ENCODE measurements around the gene IL17REL. TPM values are rescaled to one million over a fixed set of nuclear protein-coding genes. Genes with fewer than 3 reads are reported as not detected.

IL17REL gene
- polyA plus RNA-seq, 1 experiment = not detected

DNA sequence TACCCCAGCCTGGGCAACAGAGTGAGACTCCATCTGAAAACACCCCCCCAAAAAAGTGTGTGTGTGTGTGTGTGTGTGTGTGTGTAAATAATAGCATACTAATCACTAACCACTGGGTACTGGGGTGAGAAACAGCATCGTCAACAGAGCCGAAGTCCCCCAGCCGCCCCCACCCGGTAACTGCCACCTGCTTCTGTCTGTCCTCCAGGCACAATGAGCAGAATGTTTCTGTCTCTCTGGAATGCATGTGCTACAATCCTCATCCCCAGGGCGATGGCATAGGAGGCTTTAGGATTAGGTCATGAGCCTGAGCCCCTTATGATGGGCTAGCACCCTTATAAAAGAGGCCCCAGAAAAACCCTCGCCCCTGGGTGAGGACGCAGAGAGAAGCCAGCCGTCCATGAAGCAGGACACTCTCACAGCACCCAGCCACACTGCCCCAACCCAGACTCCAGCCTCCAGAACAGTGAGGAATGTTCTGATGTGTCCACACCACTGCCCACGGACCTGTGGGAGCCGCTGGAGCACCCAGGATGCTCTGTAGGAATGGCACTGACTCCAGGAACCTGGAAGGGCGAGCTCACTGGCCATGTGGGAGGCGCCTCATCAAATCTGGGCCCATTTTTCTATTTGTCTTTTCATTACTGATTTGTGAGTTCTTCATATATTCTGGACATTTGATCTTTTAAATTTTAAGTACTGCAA lies 35.6 kb upstream of the IL17REL start:
- ChIA-PET CTCF (no interaction called here), POLR2A (no interaction called here)
- TF ChIP-seq, protein P1, sequence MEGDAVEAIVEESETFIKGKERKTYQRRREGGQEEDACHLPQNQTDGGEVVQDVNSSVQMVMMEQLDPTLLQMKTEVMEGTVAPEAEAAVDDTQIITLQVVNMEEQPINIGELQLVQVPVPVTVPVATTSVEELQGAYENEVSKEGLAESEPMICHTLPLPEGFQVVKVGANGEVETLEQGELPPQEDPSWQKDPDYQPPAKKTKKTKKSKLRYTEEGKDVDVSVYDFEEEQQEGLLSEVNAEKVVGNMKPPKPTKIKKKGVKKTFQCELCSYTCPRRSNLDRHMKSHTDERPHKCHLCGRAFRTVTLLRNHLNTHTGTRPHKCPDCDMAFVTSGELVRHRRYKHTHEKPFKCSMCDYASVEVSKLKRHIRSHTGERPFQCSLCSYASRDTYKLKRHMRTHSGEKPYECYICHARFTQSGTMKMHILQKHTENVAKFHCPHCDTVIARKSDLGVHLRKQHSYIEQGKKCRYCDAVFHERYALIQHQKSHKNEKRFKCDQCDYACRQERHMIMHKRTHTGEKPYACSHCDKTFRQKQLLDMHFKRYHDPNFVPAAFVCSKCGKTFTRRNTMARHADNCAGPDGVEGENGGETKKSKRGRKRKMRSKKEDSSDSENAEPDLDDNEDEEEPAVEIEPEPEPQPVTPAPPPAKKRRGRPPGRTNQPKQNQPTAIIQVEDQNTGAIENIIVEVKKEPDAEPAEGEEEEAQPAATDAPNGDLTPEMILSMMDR (IDR thresholded peaks at IDR 0.05; ENCODE audit: insufficient read depth, low read depth, low read length) = no peak
- Histone ChIP-seq H3K36me3 (ENCODE audit: control insufficient read depth, insufficient read depth, low read length) (no peaks in the 10 kb centered on the region), H3K4me3 (ENCODE audit: low read depth, low read length) (no peak overlapping the region), H3K27me3 (ENCODE audit: control insufficient read depth, insufficient read depth, low read length) (no peaks in the 10 kb centered on the region)
- DNase-seq (ENCODE audit: low read depth) = no peak

GRCh38 chr22:50047346-50047745 lies 34.8 kb upstream of the IL17REL start:
- Histone ChIP-seq H3K36me3 (ENCODE audit: control insufficient read depth, insufficient read depth, low read length) (no peaks in the 10 kb centered on the region), H3K27me3 (ENCODE audit: control insufficient read depth, insufficient read depth, low read length) (no peaks in the 10 kb centered on the region), H3K4me3 (ENCODE audit: low read depth, low read length) (no peak overlapping the region)
- TF ChIP-seq, protein P1 (IDR thresholded peaks at IDR 0.05; ENCODE audit: insufficient read depth, low read depth, low read length) = no peak
- no peak for DNase-seq (ENCODE audit: low read depth)
- ChIA-PET CTCF (no interaction called here), POLR2A (no interaction called here)

DNA sequence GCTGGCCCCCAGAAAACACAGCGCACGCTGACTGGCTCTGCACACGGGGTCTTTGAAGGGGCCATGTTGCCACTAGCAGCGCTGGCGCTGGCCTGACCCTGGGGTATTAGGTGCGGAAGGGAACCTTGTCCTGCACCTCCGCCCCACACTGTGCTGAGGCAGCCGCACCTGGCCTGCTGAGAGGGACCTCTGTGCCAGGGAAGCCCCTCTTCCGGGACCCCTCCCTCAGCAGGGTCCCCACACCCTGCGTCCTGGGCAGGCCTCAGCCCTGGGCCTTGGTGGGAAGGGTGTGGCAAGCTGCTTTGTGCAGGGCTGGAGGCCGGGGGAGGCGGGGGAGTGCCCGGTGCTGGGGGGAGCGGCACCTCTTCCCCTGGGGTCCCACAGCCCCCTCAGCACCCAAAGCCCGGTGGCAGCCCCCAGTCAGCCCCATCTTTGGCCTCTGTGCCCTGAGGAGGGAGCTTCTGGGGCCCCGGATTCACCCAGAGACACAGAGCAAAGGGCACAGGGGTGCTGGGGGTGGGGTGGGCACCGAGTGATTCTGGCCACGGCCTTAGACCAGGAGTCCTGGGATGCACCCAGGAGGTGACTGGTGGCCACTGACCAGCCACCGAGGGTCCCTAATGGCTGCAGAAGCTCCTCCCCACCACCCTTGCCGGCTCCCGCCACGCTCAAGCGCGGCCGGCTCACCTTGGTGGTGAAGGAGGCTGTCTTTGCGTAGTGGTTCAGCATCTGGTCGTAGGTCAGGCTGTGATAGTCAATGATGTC lies 34.1 kb upstream of the IL17REL start:
- ChIA-PET POLR2A (no interaction called here), CTCF (no interaction called here)
- Histone ChIP-seq H3K36me3 (ENCODE audit: control insufficient read depth, insufficient read depth, low read length) (no peaks in the 10 kb centered on the region), H3K4me3 (ENCODE audit: low read depth, low read length) (no peak overlapping the region), H3K27me3 (ENCODE audit: control insufficient read depth, insufficient read depth, low read length) (no peaks in the 10 kb centered on the region)
- TF ChIP-seq, protein P1 (IDR thresholded peaks at IDR 0.05; ENCODE audit: insufficient read depth, low read depth, low read length) = no peak
- no peak for DNase-seq (ENCODE audit: low read depth)

- ChIA-PET CTCF (no interaction called here), POLR2A (no interaction called here)
- no peaks in the 10 kb centered on the region for H3K36me3 ChIP-seq (ENCODE audit: control insufficient read depth, insufficient read depth, low read length)
- TF ChIP-seq, protein P1 (IDR thresholded peaks at IDR 0.05; ENCODE audit: insufficient read depth, low read depth, low read length) = no peak
- H3K4me3 ChIP-seq (ENCODE audit: low read depth, low read length) = no peak overlapping the region
- DNase-seq (ENCODE audit: low read depth) = no peak
- H3K27me3 ChIP-seq (ENCODE audit: control insufficient read depth, insufficient read depth, low read length) = no peaks in the 10 kb centered on the region
Measured at GRCh38 chr22:50046019-50046415, 33.5 kb upstream of the IL17REL start.

GRCh38 chr22:50045211-50046018 lies 32.9 kb upstream of the IL17REL start:
- no peaks in the 10 kb centered on the region for H3K27me3 ChIP-seq (ENCODE audit: control insufficient read depth, insufficient read depth, low read length)
- H3K36me3 ChIP-seq (ENCODE audit: control insufficient read depth, insufficient read depth, low read length) = no peaks in the 10 kb centered on the region
- no peak for DNase-seq (ENCODE audit: low read depth)
- ChIA-PET POLR2A (no interaction called here), CTCF (no interaction called here)
- TF ChIP-seq, protein P1 (IDR thresholded peaks at IDR 0.05; ENCODE audit: insufficient read depth, low read depth, low read length) = no peak
- no peak overlapping the region for H3K4me3 ChIP-seq (ENCODE audit: low read depth, low read length)
